GM12892 (cell line): ENCODE measurements around the gene RILPL2.

ENCODE experiments used
- DNase-seq: peaks from one replicate; pipeline ENCODE4 v3.0.0; 2011; ENCODE audit not compliant: insufficient read length
- FAIRE-seq: peaks from 2 replicates; lab custom pipeline; 2011; peaks lifted over from hg19 to GRCh38; lab: Jason Lieb, UNC
- POLR2A ChIP-seq: IDR thresholded peaks from 2 replicates; pipeline ENCODE4 v1.6.1; 2011; ENCODE audit warnings: low read depth, low read length, control low read depth
- POLR2AphosphoS5 ChIP-seq: IDR thresholded peaks from 2 replicates; pipeline ENCODE4 v1.6.1; 2011; ENCODE audit warnings: low read depth, low read length, control low read depth
- TAF1 ChIP-seq: IDR thresholded peaks from 2 replicates; pipeline ENCODE4 v1.6.1; 2011; ENCODE audit warnings: low read depth, mild to moderate bottlenecking, control low read depth, low read length, borderline replicate concordance

Gene RILPL2

DNA sequence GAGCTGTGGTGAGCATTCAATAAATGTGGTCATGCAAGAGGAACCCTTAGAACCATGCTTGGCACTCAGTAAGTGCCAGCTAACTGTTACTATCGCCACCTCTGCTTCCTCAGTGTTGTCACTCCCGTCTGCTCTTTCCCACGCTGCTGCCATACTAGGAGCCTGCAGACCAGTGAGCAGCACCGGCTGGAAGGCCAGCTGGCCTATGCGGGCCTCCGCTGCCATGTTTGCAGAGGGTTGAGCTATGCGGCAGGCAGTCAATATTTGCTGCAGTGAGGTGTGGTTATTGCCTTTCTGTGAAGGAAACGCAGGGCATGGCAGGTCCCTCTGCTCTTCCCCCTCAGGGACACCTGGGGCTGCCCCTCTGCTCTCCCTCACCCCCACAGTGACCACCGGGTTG is 39.5 kb downstream of the RILPL2 start:
- FAIRE-seq: no peak
- DNase-seq: no peak
- no peak for TF ChIP-seq TAF1
- TF ChIP-seq POLR2AphosphoS5: no peak
- no peak for TF ChIP-seq POLR2A

- TF ChIP-seq POLR2A: no peak
- no peak for DNase-seq
- no peak for FAIRE-seq
These were observed 39.9 kb downstream of the RILPL2 start for GRCh38 chr12:123396543-123396942.

DNA sequence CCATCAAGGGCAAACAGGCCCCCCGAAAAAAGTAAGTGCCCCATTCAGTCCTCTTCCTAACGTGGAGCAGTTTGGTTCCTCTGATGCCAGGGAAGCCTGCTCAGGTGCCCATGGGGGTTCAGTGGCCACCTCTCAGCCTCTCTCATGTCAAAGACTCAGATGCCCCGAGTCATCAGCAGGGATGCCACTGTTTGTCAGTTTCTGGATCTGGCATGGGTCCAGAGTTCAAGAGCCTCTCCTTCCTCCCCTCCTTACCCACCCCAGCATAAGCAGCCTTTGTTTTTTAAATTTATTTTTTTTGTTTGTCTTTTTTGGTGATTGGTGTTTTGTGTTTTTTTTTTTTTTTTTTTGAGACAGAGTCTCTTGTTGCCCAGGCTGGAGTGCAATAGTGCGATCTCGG is 41.2 kb downstream of the RILPL2 start:
- FAIRE-seq (no peak), DNase-seq (no peak)
- TF ChIP-seq POLR2A (no peak), TAF1 (no peak), POLR2AphosphoS5 (no peak)

- FAIRE-seq (no peak), DNase-seq (no peak)
- TF ChIP-seq POLR2A (no peak), POLR2AphosphoS5 (no peak), TAF1 (no peak)
These were observed 42.7 kb downstream of the RILPL2 start for GRCh38 chr12:123393747-123394146.

DNA sequence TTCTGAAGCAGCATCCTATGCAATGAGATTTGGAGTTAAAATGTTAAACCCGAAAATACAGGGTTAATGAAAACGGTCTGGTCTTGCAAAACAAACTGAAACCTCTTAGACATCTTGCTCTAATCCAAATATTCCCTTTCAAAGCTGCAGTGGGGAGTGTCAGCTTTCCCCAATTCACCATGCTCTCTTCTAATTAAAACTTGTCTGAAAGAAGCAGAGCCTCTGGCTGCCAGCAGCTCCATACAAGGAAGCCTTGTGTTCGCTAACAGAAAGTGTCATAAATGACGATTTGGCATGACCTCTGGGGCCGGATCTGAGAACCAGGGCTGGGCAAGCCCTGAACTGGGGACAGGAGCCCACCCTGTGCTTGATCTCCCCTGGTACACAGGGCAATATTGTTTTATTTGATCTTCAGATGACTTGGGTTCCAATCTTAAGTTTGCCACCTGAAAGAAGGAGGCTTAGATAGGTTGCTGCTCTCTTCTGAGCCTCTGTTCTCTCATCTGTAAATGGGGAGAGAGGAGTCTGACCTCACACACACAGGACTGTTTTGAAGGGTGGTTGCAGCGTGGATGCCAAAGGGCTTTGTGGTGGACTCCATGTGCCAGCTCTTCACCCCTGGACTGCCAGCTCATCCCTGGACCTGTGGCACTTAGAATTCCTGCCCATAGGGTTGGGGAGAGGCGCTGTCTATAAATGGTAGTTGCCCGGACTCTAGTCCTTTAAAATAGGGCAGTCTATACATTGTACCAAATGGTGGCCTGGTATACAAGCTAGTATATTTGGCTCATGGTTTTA is 44.7 kb downstream of the RILPL2 start:
- 0 out of 2 replicates have a peak, but pooled peaks have one; percentile 26 for TF ChIP-seq POLR2A
- TF ChIP-seq POLR2AphosphoS5: no peak
- DNase-seq: no peak
- no peak for FAIRE-seq

DNA sequence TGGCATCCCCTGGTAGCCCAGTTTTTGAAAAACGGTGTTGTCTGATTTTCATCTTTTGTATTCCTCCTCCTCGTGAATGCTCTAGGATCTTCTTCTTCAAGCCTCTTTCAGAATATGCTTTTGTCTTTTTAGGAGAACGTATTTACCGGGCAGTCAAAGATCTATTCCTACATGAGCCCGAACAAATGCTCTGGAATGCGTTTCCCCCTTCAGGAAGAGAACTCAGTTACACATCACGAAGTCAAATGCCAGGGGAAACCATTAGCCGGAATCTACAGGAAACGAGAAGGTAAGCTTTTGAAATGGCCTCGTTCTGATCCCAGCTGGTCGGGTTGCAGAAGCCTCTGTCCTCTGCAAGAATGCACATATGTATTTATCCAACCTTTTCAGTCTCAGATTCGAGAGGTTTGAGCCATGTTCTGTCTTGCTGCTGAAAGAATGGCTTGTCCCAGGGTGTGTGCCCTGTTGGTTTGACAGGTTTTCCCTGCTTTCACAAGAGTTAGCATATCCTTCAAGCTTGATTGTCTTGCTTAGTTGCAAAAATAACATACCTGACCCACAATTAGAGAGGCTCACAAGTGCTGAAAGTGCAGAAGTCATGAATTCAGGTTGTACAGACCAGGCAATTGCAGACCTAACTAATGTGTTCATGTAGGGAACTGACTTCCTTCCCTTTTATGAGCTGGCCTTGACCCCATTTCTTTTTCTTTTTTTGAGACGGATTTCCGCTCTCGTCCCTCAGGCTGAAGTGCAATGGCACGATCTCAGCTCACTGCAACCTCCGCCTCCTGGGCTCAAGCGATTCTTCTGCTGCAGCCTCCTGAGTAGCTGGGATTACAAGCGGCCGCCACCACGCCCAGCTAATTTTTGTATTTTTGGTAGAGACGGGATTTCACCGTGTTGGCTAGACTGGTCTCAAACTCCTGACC is 45.7 kb downstream of the RILPL2 start:
- no peak for FAIRE-seq
- TF ChIP-seq POLR2A (no peak), TAF1 (no peak), POLR2AphosphoS5 (no peak)
- DNase-seq: no peak

DNA sequence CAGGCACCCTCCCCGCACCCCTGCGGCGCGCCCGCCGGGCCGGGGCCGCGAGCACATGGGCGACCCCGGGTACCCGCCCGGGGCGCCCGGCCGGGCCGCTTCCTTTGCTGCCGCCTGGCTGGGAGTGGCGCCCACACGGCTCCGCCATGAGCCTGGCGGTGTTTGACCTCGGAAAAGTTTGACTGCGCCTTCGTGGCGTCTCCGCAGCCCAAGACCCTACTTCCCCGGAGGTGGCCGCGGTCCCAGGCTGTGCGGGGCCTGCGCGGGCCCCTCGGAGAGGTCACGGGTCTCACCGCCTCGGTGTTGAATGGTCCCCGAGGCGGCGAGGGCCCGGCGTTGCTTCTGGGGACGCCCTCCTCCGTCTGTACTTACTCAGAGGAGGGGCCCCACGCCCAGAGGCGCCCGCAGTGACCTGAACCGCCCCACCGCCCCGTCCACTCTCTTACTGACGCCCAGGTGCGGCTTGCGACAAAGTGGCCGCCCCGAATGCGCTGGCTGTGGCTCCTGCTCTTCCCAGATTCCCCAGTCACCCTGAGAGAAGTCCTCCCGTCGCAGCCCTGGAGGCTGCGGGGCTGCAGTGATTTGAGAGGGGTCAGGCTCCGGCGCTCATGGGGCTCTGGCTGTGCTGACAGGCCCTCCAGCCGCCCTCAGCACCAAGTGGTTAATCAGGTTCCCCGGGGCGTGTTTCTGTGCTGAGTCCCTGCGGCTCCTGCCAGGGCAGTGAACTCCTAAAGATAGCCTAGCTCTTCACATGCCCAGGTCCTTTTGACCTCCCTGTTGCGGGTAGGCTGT is 46.7 kb downstream of the RILPL2 start:
- DNase-seq (peak; percentile 60), FAIRE-seq (no peak)
- TF ChIP-seq TAF1 (no peak), POLR2AphosphoS5 (no peak), POLR2A (peak; percentile 42; the same call in 1 of the 2 replicates)

- FAIRE-seq: no peak
- no peak for DNase-seq
- TF ChIP-seq TAF1: no peak
- TF ChIP-seq POLR2AphosphoS5: no peak
- TF ChIP-seq POLR2A: no peak
These were observed 47.4 kb downstream of the RILPL2 start for GRCh38 chr12:123388951-123389559.

GRCh38 chr12:123388177-123388950 is 48.1 kb downstream of the RILPL2 start:
- peak; percentile 85 for DNase-seq
- TF ChIP-seq TAF1: no peak
- TF ChIP-seq POLR2AphosphoS5: peak; percentile 54; the same call in 1 of the 2 replicates
- peak; percentile 54 for TF ChIP-seq POLR2A
- FAIRE-seq: peak; percentile 38
